Measurements from ENCODE around the gene MALSU1. TPM values are rescaled to one million over a fixed set of nuclear protein-coding genes. Genes with fewer than 3 reads are reported as not detected.

The MALSU1 gene
- polyA plus RNA-seq, 3 donors from 2014 or later, result 44.5 to 64.8 (median 47.6) TPM

- peaks cover 2 to 4% (median 3%) of the 10 kb centered on the region in 3 donors for H3K27me3 Mint-ChIP-seq (ENCODE audit: low read depth in 3 of 3)
- H3K9me3 Mint-ChIP-seq, result no peaks in the 10 kb centered on the region
- H3K4me3 Mint-ChIP-seq, result peak overlapping the region; percentile 83 to 91 (median 89)
- peaks cover 0 to 3% (median 0%) of the 10 kb centered on the region in 3 donors for H3K36me3 Mint-ChIP-seq
- DNase-seq, result peak; percentile 29 to 30 (median 29)
- H3K27ac Mint-ChIP-seq, result peak overlapping the region; percentile 31 to 89 (median 70)
- H3K4me1 Mint-ChIP-seq, result peaks cover 18 to 19% of the 10 kb centered on the region in 2 donors
Measured at GRCh38 chr7:23346316-23346715, 47.2 kb downstream of the MALSU1 start.

- Mint-ChIP-seq H3K4me1 (peaks cover 18 to 19% of the 10 kb centered on the region in 2 donors), H3K27me3 (ENCODE audit: low read depth in 3 of 3) (peaks cover 2 to 4% (median 3%) of the 10 kb centered on the region in 3 donors), H3K4me3 (peak overlapping the region; percentile 69 to 88 (median 73)), H3K9me3 (no peaks in the 10 kb centered on the region), H3K27ac (peak overlapping the region; percentile 7 to 74 (median 51)), H3K36me3 (peaks cover 0 to 3% (median 0%) of the 10 kb centered on the region in 3 donors)
- no peak for DNase-seq
Measured at GRCh38 chr7:23347033-23347681, 48.0 kb downstream of the MALSU1 start.

GRCh38 chr7:23347682-23348180, 48.6 kb downstream of the MALSU1 start:
- H3K9me3 Mint-ChIP-seq, result no peaks in the 10 kb centered on the region
- H3K27ac Mint-ChIP-seq, result peak overlapping the region in 3 of 6 donors; percentile 12 to 74 (median 69)
- DNase-seq, result no peak
- peaks cover 0 to 3% (median 0%) of the 10 kb centered on the region in 3 donors for H3K36me3 Mint-ChIP-seq
- peaks cover 2 to 4% (median 3%) of the 10 kb centered on the region in 3 donors for H3K27me3 Mint-ChIP-seq (ENCODE audit: low read depth in 3 of 3)
- peak overlapping the region in 2 of 5 donors; percentile 31 to 73 for H3K4me3 Mint-ChIP-seq
- peaks cover 18 to 19% of the 10 kb centered on the region in 2 donors for H3K4me1 Mint-ChIP-seq

- Mint-ChIP-seq H3K9me3 (no peaks in the 10 kb centered on the region), H3K4me3 (no peak overlapping the region), H3K27me3 (ENCODE audit: low read depth in 3 of 3) (peaks cover 2 to 13% (median 7%) of the 10 kb centered on the region in 3 donors), H3K27ac (no peak overlapping the region), H3K36me3 (peaks cover 0 to 3% (median 0%) of the 10 kb centered on the region in 3 donors), H3K4me1 (peaks cover 18 to 19% of the 10 kb centered on the region in 2 donors)
- no peak for DNase-seq
Measured at GRCh38 chr7:23349484-23350157, 50.5 kb downstream of the MALSU1 start.

- Mint-ChIP-seq H3K27me3 (ENCODE audit: low read depth in 3 of 3) (peaks cover 2 to 13% (median 8%) of the 10 kb centered on the region in 3 donors), H3K4me3 (no peak overlapping the region), H3K9me3 (no peaks in the 10 kb centered on the region), H3K4me1 (peaks cover 17 to 19% of the 10 kb centered on the region in 2 donors), H3K27ac (no peak overlapping the region), H3K36me3 (no peaks in the 10 kb centered on the region)
- no peak for DNase-seq
Measured at GRCh38 chr7:23350466-23350865, 51.3 kb downstream of the MALSU1 start.

- H3K9me3 Mint-ChIP-seq, result no peaks in the 10 kb centered on the region
- H3K4me1 Mint-ChIP-seq, result peaks cover 2 to 6% of the 10 kb centered on the region in 2 donors
- H3K36me3 Mint-ChIP-seq, result no peaks in the 10 kb centered on the region
- H3K4me3 Mint-ChIP-seq, result no peak overlapping the region
- no peak for DNase-seq
- peaks cover 2 to 16% (median 10%) of the 10 kb centered on the region in 3 donors for H3K27me3 Mint-ChIP-seq (ENCODE audit: low read depth in 3 of 3)
- H3K27ac Mint-ChIP-seq, result no peak overlapping the region
Measured at GRCh38 chr7:23353172-23353571, 54.0 kb downstream of the MALSU1 start.

GRCh38 chr7:23356168-23356567, 57.0 kb downstream of the MALSU1 start:
- Mint-ChIP-seq H3K4me1 (peaks cover 2 to 6% of the 10 kb centered on the region in 2 donors), H3K4me3 (no peak overlapping the region), H3K27ac (no peak overlapping the region), H3K9me3 (no peaks in the 10 kb centered on the region), H3K27me3 (ENCODE audit: low read depth in 3 of 3) (peaks cover 4 to 22% (median 6%) of the 10 kb centered on the region in 3 donors), H3K36me3 (no peaks in the 10 kb centered on the region)
- DNase-seq, result no peak

GRCh38 chr7:23356726-23357125, 57.6 kb downstream of the MALSU1 start:
- Mint-ChIP-seq H3K36me3 (no peaks in the 10 kb centered on the region), H3K9me3 (no peaks in the 10 kb centered on the region), H3K27me3 (ENCODE audit: low read depth in 3 of 3) (peaks cover 4 to 22% (median 6%) of the 10 kb centered on the region in 3 donors), H3K27ac (no peak overlapping the region), H3K4me3 (peak overlapping the region in 1 of 5 donors; percentile 7), H3K4me1 (peaks cover 2 to 6% of the 10 kb centered on the region in 2 donors)
- no peak for DNase-seq

GRCh38 chr7:23357190-23358093, 58.3 kb downstream of the MALSU1 start:
- Mint-ChIP-seq H3K27ac (no peak overlapping the region), H3K27me3 (ENCODE audit: low read depth in 3 of 3) (peaks cover 4 to 22% (median 6%) of the 10 kb centered on the region in 3 donors), H3K4me3 (no peak overlapping the region), H3K9me3 (no peaks in the 10 kb centered on the region), H3K36me3 (no peaks in the 10 kb centered on the region), H3K4me1 (peaks cover 2 to 6% of the 10 kb centered on the region in 2 donors)
- no peak for DNase-seq

GRCh38 chr7:23358152-23358674, 59.1 kb downstream of the MALSU1 start:
- Mint-ChIP-seq H3K4me3 (no peak overlapping the region), H3K36me3 (no peaks in the 10 kb centered on the region)

More at GRCh38 chr7:23358152-23358674, 59.1 kb downstream of the MALSU1 start:
- H3K9me3 Mint-ChIP-seq, result no peaks in the 10 kb centered on the region
- H3K27ac Mint-ChIP-seq, result no peak overlapping the region
- peaks cover 2 to 6% of the 10 kb centered on the region in 2 donors for H3K4me1 Mint-ChIP-seq
- DNase-seq, result no peak
- H3K27me3 Mint-ChIP-seq (ENCODE audit: low read depth in 3 of 3), result peaks cover 4 to 18% (median 4%) of the 10 kb centered on the region in 3 donors
